NK-92 (cell line): ENCODE measurements around the gene NMT1.
"Not testable (repeated sequence)": the region's sequence is repeated elsewhere in the genome, so short reads cannot be mapped to it uniquely, and the experiment has no call there.

Source experiments
- DNase-seq: peaks from one replicate; lab custom pipeline; 2025; ENCODE audit not compliant: unreplicated experiment; lab: John Stamatoyannopoulos, UW

NMT1 gene

GRCh38 chr17:45117848-45118646, 56.9 kb downstream of the NMT1 start:
- DNase-seq, result no peak

- no peak for DNase-seq
Measured at GRCh38 chr17:45118691-45119090, 57.6 kb downstream of the NMT1 start.

- no peak for DNase-seq
Measured at GRCh38 chr17:45119964-45120363, 58.8 kb downstream of the NMT1 start.

DNA sequence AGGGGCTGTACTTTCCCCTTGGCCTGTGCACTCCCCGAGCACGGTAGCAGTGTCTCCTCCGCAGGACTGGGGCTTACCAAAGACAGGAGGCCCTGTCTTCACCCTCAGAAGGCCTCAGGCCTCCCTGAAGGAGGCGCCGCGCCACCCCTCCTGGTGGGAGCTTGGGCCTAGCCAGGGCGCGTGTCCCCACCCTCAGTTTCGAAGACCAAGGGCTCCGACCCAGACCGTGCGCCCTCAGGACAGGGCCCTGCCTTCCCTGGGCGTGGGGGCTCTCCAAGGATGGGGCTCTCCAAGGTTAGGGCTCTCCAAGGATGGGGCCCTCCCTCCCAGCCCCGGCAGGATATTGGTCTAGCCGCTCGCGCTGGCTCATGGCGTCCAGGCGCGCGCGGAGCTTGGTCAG, 59.4 kb downstream of the NMT1 start:
- no peak for DNase-seq

GRCh38 chr17:45121055-45121454, 59.9 kb downstream of the NMT1 start:
- DNase-seq, result no peak

DNA sequence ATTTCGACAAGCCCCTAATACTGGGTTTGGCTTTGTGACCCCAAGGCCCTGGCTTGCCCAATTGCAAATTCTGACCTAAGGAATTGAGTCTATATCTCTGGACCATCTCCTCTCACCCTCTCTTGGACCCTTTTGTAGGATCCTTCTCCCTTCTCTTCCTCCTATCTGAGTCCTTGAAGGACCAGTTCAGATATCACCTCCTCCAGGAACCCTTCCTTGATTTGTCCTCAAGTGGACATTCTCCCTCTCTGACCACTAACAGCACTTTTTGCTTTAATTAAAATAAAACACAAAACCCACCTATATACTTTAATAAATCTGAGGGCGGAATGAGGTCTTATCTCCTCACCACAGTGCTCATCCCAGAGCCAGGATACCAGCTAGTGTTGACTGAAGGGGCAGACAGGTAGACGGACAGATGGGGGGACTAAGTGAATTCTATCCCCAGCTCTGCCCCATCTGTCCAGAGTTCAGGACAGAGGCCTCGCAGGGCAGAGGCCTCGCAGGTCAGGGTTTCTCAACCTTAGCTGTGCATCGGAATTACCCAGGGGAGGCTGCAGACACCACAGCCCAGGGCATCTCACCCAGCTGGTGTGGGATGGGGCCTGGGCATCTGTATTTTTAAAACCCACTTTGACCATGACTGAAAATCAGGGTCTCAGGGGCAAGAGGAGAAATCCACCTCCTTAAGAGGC, 62.1 kb downstream of the NMT1 start:
- DNase-seq, result no peak

DNA sequence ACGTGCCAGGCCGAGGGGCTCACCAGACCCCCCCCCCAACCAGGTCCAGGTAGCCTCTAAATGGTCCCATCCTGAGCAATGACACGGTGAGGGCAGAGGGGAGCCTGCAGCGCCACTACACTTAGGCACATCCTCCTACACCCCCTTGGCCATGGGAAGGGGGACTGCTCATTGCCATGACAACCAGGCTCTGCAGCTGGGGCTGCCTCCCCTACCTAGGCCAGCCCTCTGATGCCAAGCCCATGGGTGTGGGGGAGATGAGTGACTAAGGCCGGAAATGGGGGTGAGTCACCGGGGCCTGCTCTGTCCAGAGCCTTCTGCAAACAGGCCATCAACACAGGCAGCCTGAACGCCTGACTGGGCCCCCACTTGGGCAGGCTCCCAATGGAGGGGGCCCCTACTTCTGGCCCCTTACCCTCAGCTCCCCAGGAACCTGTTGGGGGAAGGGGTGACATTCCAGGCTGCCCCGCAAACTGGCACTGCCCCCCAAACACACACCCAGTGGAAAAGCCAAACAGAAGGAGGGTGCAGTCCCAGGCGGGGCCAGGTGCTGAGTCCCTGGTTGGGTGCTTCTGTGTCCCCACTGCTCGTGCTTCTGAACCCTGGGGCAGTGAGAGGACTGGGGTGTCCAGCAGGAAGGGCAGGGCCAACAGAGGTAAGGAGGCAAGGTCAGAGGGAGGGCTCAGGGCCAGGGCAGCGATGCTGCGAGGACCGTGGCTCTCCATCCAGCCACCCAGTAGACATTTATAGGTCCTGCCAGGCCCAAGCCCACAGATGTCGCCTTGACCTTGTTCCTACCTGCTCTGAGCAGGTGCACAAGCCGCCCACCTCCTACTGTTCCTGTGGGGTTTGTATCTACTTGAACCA, 63.0 kb downstream of the NMT1 start:
- DNase-seq, result no peak

- not testable (repeated sequence) for DNase-seq
Measured at GRCh38 chr17:45124797-45125122, 63.6 kb downstream of the NMT1 start.

- no peak for DNase-seq
Measured at GRCh38 chr17:45125509-45125908, 64.4 kb downstream of the NMT1 start.

GRCh38 chr17:45127207-45127547, 66.1 kb downstream of the NMT1 start:
- no peak for DNase-seq

DNA sequence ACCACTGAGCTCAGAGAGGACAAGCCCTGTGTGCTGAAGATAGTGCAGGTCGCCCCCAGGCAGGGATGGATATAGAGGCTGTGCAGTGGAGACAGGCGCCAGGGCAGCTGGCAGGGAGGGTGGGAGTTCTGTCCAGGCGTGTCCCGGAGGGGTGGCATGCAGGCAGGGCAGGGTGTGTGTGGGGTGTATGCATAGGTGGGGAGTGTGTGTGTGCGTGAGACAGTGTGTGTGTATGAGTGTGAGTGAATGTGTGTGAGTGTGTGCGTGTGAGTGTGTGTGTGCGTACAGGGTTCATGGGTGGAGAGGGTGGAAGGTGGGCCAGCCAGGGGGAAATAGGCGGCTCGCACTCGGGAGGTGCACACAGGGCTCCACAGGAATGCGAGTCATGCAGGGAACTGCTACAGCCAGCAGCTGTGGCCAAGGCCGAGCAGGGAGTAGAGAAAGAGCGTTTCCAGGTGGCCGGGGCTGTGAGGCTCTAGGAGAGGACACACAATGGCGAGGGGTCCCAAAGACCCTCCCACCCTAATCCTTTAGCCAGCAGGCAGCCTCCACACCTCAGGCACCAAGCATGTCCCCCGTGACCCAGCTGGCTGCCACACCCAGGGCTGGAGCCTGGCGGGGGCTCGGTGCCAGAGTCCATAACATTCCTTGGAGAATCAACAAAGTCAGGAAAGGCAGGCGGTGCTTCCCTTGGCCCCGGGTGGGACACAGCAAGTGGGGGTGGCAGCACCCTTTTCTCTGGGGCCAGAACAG, 66.6 kb downstream of the NMT1 start:
- DNase-seq, result no peak

GRCh38 chr17:45128331-45128730, 67.2 kb downstream of the NMT1 start:
- DNase-seq, result no peak

DNA sequence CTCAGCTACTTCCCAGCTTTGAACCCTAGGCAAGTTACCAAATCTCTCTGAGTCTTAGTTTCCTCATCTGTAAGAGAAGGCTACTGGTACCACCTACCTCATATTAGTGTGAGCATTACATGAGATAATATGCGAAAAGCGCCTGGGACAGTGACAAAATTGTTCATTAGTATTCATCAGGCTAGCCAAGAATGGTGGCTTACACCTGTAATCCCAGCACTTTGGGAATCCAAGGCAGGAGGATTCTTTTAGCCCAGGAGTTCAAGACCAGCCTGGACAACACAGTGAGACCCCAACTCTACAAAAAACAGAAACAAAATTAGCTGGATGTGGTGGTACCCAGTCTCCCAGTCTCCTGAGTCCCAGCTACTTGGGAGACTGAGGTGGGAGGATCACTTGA, 67.9 kb downstream of the NMT1 start:
- DNase-seq, result no peak

DNA sequence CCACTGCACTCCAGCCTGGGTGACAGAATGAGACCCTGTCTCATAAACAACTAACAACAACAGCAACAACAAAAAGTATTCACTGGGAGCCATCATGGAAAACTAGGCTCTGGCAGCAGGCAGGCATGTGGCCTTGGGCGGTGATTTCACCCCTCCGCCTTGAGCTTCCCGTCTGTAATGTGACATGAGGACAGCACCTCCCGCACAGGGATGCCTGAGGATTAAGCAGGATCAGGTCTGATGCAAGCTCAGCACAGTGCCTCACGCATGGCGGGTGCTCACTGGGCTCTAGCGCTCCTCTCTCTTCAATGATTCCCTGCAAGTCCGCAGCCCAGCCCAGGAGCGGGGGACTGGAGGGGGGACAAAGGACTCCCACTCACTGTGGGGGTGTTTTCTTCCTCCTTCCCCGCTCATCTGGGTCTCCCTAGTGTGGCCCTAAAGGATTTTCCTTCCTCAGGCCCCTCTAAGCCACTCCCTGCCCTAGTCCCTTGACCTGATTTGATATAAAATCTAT, 68.4 kb downstream of the NMT1 start:
- DNase-seq, result no peak

DNA sequence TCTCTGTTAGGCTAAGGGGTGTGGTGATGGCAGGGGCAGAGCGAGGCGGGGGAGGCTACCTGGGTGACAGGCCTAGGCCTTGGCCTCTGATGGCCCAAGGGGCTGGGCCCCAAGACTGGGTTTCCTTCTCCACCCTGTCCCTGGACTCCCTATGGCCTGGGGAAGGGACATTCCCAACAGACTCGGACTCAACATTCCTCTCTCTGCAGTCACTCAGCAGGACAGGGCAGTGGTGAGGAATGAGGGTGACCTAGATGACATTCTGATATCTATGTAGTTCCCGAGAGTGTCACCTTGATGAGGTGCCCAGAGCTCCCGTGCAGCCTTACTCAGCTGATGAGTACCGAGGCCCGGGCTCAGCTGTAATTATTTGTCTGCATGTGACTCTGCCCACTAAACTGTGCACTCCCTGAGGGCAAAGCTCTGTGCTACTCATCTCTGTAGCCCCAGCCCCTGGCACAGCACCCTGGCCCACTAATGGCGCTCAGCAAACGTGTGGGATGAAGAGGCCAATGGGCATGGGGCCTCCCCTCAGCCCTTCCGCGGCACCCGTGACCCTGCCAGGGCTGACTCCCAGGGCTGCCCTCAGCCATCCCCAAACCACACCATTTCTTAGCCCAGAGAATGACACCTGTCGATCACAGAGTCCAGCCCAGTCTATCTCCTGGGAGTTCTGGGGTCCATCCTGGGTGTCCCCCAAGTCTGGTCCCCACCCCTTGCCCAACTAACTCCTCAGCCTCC, 69.0 kb downstream of the NMT1 start:
- DNase-seq, result no peak

DNA sequence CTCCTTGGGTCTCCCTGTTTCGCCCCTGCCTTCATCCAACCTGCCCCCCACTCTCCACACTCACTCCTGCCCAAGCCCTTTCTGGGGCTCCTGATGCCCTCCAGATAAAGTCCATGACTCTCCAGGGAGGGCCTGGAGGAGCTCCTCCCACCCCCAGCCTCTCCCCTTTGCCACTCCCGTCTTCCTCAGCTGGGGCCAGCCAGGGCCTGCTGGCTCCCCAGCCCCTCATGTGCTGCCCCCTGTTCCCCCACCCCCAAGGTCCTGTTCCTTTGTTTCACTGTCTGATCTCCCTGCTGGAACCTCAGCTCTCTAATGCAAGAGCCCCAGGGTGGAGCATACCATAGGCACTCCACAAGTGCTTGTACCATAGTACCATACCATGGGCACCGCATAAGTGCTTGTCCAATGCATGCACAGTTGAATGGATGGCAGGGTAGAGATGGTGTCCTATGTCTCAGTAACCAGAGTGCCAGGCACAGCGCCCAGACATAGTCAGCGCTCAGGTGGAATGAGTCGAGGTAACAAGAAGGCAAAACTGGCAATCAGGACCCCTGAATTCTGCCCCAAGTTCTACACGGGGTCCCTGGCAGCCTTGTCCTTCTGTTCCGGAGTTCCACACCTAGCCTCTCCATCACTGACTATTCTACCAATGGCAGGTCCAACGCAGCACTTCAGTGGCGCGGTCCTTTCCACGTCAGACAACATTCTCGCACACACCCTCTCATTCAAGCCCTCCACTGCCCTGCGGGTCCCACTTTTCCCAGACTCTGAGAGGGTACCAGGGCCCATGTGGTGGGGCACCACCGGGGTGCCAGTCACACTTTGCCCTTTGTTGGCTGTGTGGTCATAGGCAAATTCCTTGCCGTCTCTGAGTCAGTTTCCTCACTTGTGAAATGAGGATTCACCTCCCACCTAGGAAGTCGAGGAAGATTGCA, 69.8 kb downstream of the NMT1 start:
- DNase-seq, result no peak

GRCh38 chr17:45131616-45132319, 70.7 kb downstream of the NMT1 start:
- DNase-seq, result no peak

DNA sequence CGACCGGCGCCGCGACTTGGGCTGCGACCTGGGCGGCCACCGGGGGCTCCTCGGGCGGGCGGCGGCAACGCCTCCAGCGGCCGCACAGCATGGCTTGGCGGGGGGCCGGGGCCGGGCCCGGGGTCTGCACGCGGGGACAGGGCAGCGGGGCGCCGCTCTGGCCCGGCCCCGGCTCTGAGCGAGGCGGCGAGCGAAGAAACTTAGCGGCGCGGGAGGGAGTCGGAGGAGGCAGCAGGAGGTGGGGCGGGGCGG, 71.1 kb downstream of the NMT1 start, which contains the start of gene PLCD3:
Gene PLCD3, minus strand, starts transcription at position 196 of the 252 bp plus-strand sequence. Its CDS starts 105 bp downstream, at position 91.
- DNase-seq, result no peak
